Endothelial cell of umbilical vein (primary cell): ENCODE results near the gene COQ8A. TPM values are rescaled to one million over a fixed set of nuclear protein-coding genes. Genes with fewer than 3 reads are reported as not detected.

Source experiments
- BruUV-seq: library from RNA; stranded (reverse); fragments of 400-500 nt; replicated peaks from 2 replicates; lab custom pipeline; 2021; lab: Mats Ljungman, UMichigan
- CTCF ChIA-PET: fragments of 300-600, 350-600 bp; sonication (Branson Sonifier 250); formaldehyde crosslinking; loops from one replicate; lab custom pipeline; 2021; ENCODE audit warnings: antibody characterized with exemption, inconsistent platforms; lab: Charles Lee
- POLR2A ChIA-PET: fragments of 300-600, 350-600 bp; sonication (Branson Sonifier 250); formaldehyde crosslinking; loops from one replicate; lab custom pipeline; 2021; ENCODE audit warnings: antibody characterized with exemption, inconsistent platforms; lab: Charles Lee
- DNase-seq: peaks from one replicate; pipeline ENCODE4 v3.0.0-alpha.2; 2011; ENCODE audit warnings: low read depth, low spot score
- FAIRE-seq: peaks from 2 replicates; lab custom pipeline; 2011; peaks lifted over from hg19 to GRCh38; lab: Jason Lieb, UNC
- H2AFZ ChIP-seq: 2 replicates; pipeline ENCODE4 v1.6.0; 2012; ENCODE audit warnings: low read depth, low read length, control low read depth, inconsistent platforms
- H3K27ac ChIP-seq: 2 replicates; pipeline ENCODE4 v1.5.1; 2011; ENCODE audit warnings: low read depth, mild to moderate bottlenecking, control low read depth, low read length, moderate library complexity; ENCODE audit not compliant: insufficient read depth
- H3K27me3 ChIP-seq, 2 experiments: 2 replicates each; pipeline versions ENCODE4 v1.6.0 to v1.6.1; 2011; ENCODE audit warnings: low read length in 2 of 2, mixed read lengths in 1 of 2; ENCODE audit not compliant: control insufficient read depth in 2 of 2, insufficient read depth in 2 of 2
- H3K36me3 ChIP-seq, 2 experiments: 2 replicates in 1 of 2; 3 replicates in 1 of 2; pipeline ENCODE4 v1.5.1; 2011; ENCODE audit warnings: low read length in 2 of 2, mild to moderate bottlenecking in 1 of 2, moderate library complexity in 1 of 2; ENCODE audit not compliant: control insufficient read depth in 2 of 2, insufficient read depth in 2 of 2; ENCODE audit errors: extremely low read depth in 1 of 2
- H3K4me1 ChIP-seq: 3 replicates; pipeline ENCODE4 v1.5.1; 2011; ENCODE audit warnings: mild to moderate bottlenecking, low read length; ENCODE audit not compliant: control insufficient read depth, insufficient read depth; ENCODE audit errors: extremely low read depth
- H3K4me2 ChIP-seq: 2 replicates; pipeline ENCODE4 v1.6.1; 2011; ENCODE audit warnings: low read length, control low read depth, mixed read lengths; ENCODE audit not compliant: insufficient read depth
- H3K4me3 ChIP-seq, 3 experiments: fragments of 200-600 bp in 1 of 3; sonication (generic), shearing (Covaris generic) in 1 of 3; replicated peaks in 1 of 3; 2 replicates each; pipeline ENCODE4 v1.5.1; 2011 to 2016; ENCODE audit warnings: control low read depth in 3 of 3, low read length in 3 of 3, mild to moderate bottlenecking in 2 of 3, inconsistent platforms in 1 of 3, low read depth in 1 of 3, moderate library complexity in 1 of 3; ENCODE audit not compliant: insufficient read depth in 1 of 3
- H3K79me2 ChIP-seq: 2 replicates; pipeline ENCODE4 v1.6.0; 2012; ENCODE audit warnings: low read length, inconsistent platforms; ENCODE audit not compliant: control insufficient read depth, insufficient read depth
- H3K9ac ChIP-seq: replicated peaks from 2 replicates; pipeline ENCODE3; 2011; ENCODE audit warnings: low read length, control low read depth; ENCODE audit not compliant: insufficient read depth; ENCODE audit errors: extremely low read depth
- H3K9me1 ChIP-seq: replicated peaks from 3 replicates; pipeline ENCODE4 v1.6.0; 2011; ENCODE audit warnings: mild to moderate bottlenecking, low read length; ENCODE audit not compliant: control insufficient read depth, insufficient read depth; ENCODE audit errors: extremely low read depth
- H3K9me3 ChIP-seq: replicated peaks from 2 replicates; pipeline ENCODE4 v1.5.1; 2012; ENCODE audit warnings: low read length, inconsistent platforms; ENCODE audit not compliant: control insufficient read depth, insufficient read depth
- H4K20me1 ChIP-seq: replicated peaks from 2 replicates; pipeline ENCODE3; 2011; ENCODE audit warnings: mild to moderate bottlenecking, low read length; ENCODE audit not compliant: control insufficient read depth, insufficient read depth; ENCODE audit errors: extremely low read depth
- EZH2 ChIP-seq: IDR thresholded peaks from 2 replicates; pipeline ENCODE4 v1.6.1; 2012; ENCODE audit warnings: borderline replicate concordance, low read depth, mild to moderate bottlenecking, moderate library complexity, low read length, inconsistent platforms; ENCODE audit not compliant: severe bottlenecking
- GATA2 ChIP-seq: IDR thresholded peaks from 2 replicates; pipeline ENCODE4 v1.7.0; 2011; ENCODE audit warnings: low read depth, mild to moderate bottlenecking, moderate library complexity, mixed read lengths, low read length; ENCODE audit not compliant: insufficient read length, insufficient read depth
- JUN ChIP-seq: IDR thresholded peaks from 2 replicates; pipeline ENCODE4 v1.6.1; 2011; ENCODE audit warnings: borderline replicate concordance, low read depth; ENCODE audit not compliant: insufficient read length, insufficient read depth
- MYC ChIP-seq: IDR thresholded peaks from one replicate; pipeline ENCODE4 v1.6.1; 2011; ENCODE audit warnings: mild to moderate bottlenecking, low read depth, low read length
- POLR2A ChIP-seq: IDR thresholded peaks from 2 replicates; pipeline ENCODE4 v1.6.1; 2012; ENCODE audit warnings: low read depth, mild to moderate bottlenecking, control low read depth, low read length
- POLR2AphosphoS5 ChIP-seq: IDR thresholded peaks from 2 replicates; pipeline ENCODE4 v1.6.1; 2012; ENCODE audit warnings: low read depth, mild to moderate bottlenecking, control low read depth, low read length, moderate library complexity; ENCODE audit not compliant: insufficient read depth
- dilution Hi-C: fragments of 300-500 bp; cut with MboI; formaldehyde crosslinking; loops from one replicate; pipeline ENCODE4 v1.15.0; 2019; ENCODE audit warnings: low sequenced_read_pairs; ENCODE audit not compliant: extremely low pct_ligation_motif_present
- intact Hi-C: fragments of 100-400 bp; cut with micrococcal nuclease; formaldehyde crosslinking; loops from one replicate; pipeline ENCODE4 v1.10.0; 2022
- polyA plus RNA-seq, 4 experiments: library from polyadenylated mRNA; depleted of rRNA in 3 of 4; stranded (reverse) in 3 of 4; unstranded in 1 of 4; fragments of >200 nt; gene quantifications; 2 replicates each; pipeline versions ENCODE4 v1.2.1 to v1.2.3, GENCODE V29; 2011 to 2012; ENCODE audit warnings: missing spikeins in 1 of 4
- total RNA-seq: library from RNA; stranded (reverse); gene quantifications from 2 replicates; pipeline ENCODE4 v1.2.3, GENCODE V29; 2021
- TF ChIP-seq, protein P1 (sequence below): IDR thresholded peaks from 2 replicates; pipeline ENCODE4 v1.6.1; 2011; ENCODE audit not compliant: insufficient read depth, insufficient read length
- TF ChIP-seq, protein P2 (sequence below), 2 donors: IDR thresholded peaks; 1 replicate in 1 of 2; 2 replicates in 1 of 2; pipeline ENCODE4 v1.5.1; 2011; ENCODE audit warnings: low read length in 2 of 2, mild to moderate bottlenecking in 2 of 2, moderate library complexity in 2 of 2, control low read depth in 1 of 2, inconsistent platforms in 1 of 2, low read depth in 1 of 2; ENCODE audit not compliant: insufficient read depth in 1 of 2; ENCODE audit errors: extremely low read depth in 1 of 2

Gene COQ8A
- total and polyA plus RNA-seq, 2 donors (not counting 3 experiments of a cell fraction or from before 2014, with no cell fraction given): 6.8 to 9.4 TPM

DNA sequence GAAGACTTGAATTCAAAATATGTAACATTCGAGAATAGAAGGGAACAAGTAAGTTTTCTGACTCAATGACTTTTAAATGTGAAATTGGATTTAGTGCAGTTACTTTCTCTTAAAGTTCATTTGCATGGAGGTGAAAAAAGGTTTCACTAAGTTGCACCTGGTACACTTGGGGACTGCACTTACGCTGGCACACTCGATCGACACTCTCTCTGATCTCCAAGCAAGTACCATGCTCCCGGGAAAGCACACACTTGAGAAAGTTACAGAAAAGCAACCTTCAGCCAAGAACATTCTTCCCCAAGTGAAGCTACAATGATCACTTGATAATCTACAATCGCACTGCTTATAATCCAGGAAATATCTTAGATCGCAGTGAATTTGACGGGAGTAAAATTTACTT, 63.1 kb downstream of the COQ8A start:
- no TSS peak for BruUV-seq
- H3K4me3 ChIP-seq: no peak overlapping the region
- TF ChIP-seq POLR2AphosphoS5 (no peak), POLR2A (no peak), GATA2 (no peak)
- DNase-seq (no peak), FAIRE-seq (no peak)
- no peaks in the 10 kb centered on the region for H3K79me2 ChIP-seq
- ChIA-PET POLR2A (no interaction called here), CTCF (interaction anchor here (2.1 kb wide), 1 partner anchor 11 kb away, joined by 4 read pairs; no protein-coding TSS in a partner anchor)
- dilution Hi-C loops: no loop called here
- no peak overlapping the region for H3K4me2 ChIP-seq
- H3K36me3 ChIP-seq: peaks cover 12 to 19% of the 10 kb centered on the region in 2 experiments
- intact Hi-C loops: no loop called here
- H3K9me3 ChIP-seq: no peaks in the 10 kb centered on the region
- H3K9me1 ChIP-seq: no peaks in the 10 kb centered on the region
- no peak overlapping the region for H2AFZ ChIP-seq
- no peaks in the 10 kb centered on the region for H3K4me1 ChIP-seq
- no peaks in the 10 kb centered on the region for H4K20me1 ChIP-seq
- H3K27me3 ChIP-seq: no peaks in the 10 kb centered on the region
- H3K27ac ChIP-seq: no peak overlapping the region
- no peak overlapping the region for H3K9ac ChIP-seq

DNA sequence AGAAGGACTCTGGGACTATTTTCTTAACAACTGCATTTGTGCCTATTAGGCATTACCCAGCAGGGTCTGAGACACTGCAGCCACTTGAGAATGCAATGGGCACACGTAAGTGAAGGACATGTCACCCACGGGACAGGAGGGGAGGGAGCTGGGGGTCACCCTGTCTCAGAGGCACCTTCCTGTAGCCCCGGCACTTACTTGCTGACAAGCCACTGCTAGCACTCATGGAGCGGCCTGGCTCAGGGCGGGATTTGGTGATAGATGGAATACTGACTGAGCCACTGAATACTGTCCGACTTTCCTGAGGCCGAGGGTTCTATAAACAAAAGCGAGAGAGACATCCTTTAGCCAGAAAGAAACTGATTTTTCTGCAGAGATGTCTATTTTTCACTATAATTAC, 64.7 kb downstream of the COQ8A start:
- Histone ChIP-seq H3K27me3 (no peaks in the 10 kb centered on the region), H3K9me3 (no peaks in the 10 kb centered on the region), H4K20me1 (no peaks in the 10 kb centered on the region), H3K4me3 (no peak overlapping the region), H2AFZ (no peak overlapping the region), H3K9ac (no peak overlapping the region), H3K9me1 (no peaks in the 10 kb centered on the region), H3K27ac (no peak overlapping the region), H3K4me1 (no peaks in the 10 kb centered on the region), H3K4me2 (no peak overlapping the region), H3K36me3 (peaks cover 12 to 19% of the 10 kb centered on the region in 2 experiments), H3K79me2 (no peaks in the 10 kb centered on the region)
- BruUV-seq: no TSS peak
- intact Hi-C loops: no loop called here
- no peak for DNase-seq
- no peak for FAIRE-seq
- POLR2A ChIA-PET: no interaction called here
- CTCF ChIA-PET: no interaction called here
- TF ChIP-seq GATA2 (no peak), EZH2 (no peak), POLR2A (no peak), MYC (no peak), JUN (no peak), POLR2AphosphoS5 (no peak)
- TF ChIP-seq, protein P1, sequence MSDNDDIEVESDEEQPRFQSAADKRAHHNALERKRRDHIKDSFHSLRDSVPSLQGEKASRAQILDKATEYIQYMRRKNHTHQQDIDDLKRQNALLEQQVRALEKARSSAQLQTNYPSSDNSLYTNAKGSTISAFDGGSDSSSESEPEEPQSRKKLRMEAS: no peak
- TF ChIP-seq, protein P2, sequence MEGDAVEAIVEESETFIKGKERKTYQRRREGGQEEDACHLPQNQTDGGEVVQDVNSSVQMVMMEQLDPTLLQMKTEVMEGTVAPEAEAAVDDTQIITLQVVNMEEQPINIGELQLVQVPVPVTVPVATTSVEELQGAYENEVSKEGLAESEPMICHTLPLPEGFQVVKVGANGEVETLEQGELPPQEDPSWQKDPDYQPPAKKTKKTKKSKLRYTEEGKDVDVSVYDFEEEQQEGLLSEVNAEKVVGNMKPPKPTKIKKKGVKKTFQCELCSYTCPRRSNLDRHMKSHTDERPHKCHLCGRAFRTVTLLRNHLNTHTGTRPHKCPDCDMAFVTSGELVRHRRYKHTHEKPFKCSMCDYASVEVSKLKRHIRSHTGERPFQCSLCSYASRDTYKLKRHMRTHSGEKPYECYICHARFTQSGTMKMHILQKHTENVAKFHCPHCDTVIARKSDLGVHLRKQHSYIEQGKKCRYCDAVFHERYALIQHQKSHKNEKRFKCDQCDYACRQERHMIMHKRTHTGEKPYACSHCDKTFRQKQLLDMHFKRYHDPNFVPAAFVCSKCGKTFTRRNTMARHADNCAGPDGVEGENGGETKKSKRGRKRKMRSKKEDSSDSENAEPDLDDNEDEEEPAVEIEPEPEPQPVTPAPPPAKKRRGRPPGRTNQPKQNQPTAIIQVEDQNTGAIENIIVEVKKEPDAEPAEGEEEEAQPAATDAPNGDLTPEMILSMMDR (IDR thresholded peaks at IDR 0.05; ENCODE audit: extremely low read depth in 1 of 2, insufficient read depth in 1 of 2, low read depth in 1 of 2, low read length in 2 of 2): no peak
- dilution Hi-C loops: no loop called here
